K562 (cell line): ENCODE results near the gene SLC8A2. TPM values are rescaled to one million over a fixed set of nuclear protein-coding genes. Genes with fewer than 3 reads are reported as not detected.

ENCODE experiments used
- ATAC-seq: fragments of 200-7000 bp; cut with Tn5 transposase; 3 replicates; pipeline ENCODE4 v1.9.1; 2020; ENCODE audit warnings: moderate library complexity
- BruUV-seq: library from RNA; stranded (reverse); fragments of 400-500 nt; replicated peaks from 2 replicates; lab custom pipeline; 2021; lab: Mats Ljungman, UMichigan
- CTCF ChIA-PET: fragments of 300-600 bp; formaldehyde crosslinking; extraction: SDS; loops from one replicate; lab custom pipeline; 2021; ENCODE audit warnings: low intra/inter-chr PET ratio; lab: Yijun Ruan, JAX
- POLR2A ChIA-PET: fragments of 300-600, 350-650 bp; sonication (Branson Sonifier 250); formaldehyde crosslinking; extraction: SDS; loops from one replicate; lab custom pipeline; 2021; ENCODE audit warnings: antibody characterized with exemption, inconsistent platforms; lab: Yijun Ruan, JAX
- DNase-seq, 4 experiments: peaks; one replicate each; pipeline versions ENCODE4 v3.0.0 to v3.0.0-alpha.2; 2011 to 2018; ENCODE audit warnings: low spot score in 3 of 4, mixed read lengths in 3 of 4; ENCODE audit errors: extremely low read depth in 1 of 4
- FAIRE-seq: peaks from 2 replicates; lab custom pipeline; 2011; peaks lifted over from hg19 to GRCh38; lab: Jason Lieb, UNC
- H2AFZ ChIP-seq: 2 replicates; pipeline ENCODE4 v1.6.0; 2011; ENCODE audit warnings: low read depth, low read length, control low read depth, inconsistent platforms
- H3K27ac ChIP-seq: fragments of 200-600 bp; 3 replicates; pipeline ENCODE4 v1.8.0; 2011; ENCODE audit warnings: low read depth, mild to moderate bottlenecking, control low read depth, inconsistent platforms, low read length, moderate library complexity, mixed read lengths; ENCODE audit errors: extremely low read depth
- H3K27me3 ChIP-seq, 2 experiments: fragments of 300-600 bp in 1 of 2; 2 replicates in 1 of 2; 3 replicates in 1 of 2; pipeline versions ENCODE4 v1.6.0 to v1.8.0; 2011; ENCODE audit warnings: inconsistent platforms in 2 of 2, low read length in 2 of 2, mild to moderate bottlenecking in 1 of 2, mixed read lengths in 1 of 2, moderate library complexity in 1 of 2; ENCODE audit not compliant: control insufficient read depth in 2 of 2, insufficient read depth in 2 of 2
- H3K36me3 ChIP-seq: fragments of 300-600 bp; 3 replicates; pipeline ENCODE4 v1.8.0; 2011; ENCODE audit warnings: mild to moderate bottlenecking, low read length, inconsistent platforms; ENCODE audit not compliant: control insufficient read depth, insufficient read depth
- H3K4me1 ChIP-seq, 2 experiments: fragments of 200-600 bp in 1 of 2; replicated peaks in 1 of 2; 2 replicates in 1 of 2; 3 replicates in 1 of 2; pipeline versions ENCODE4 v1.5.1 to v1.8.0; 2011; ENCODE audit warnings: inconsistent platforms in 2 of 2, low read length in 2 of 2, mild to moderate bottlenecking in 1 of 2, mixed read lengths in 1 of 2, moderate library complexity in 1 of 2; ENCODE audit not compliant: control insufficient read depth in 2 of 2, insufficient read depth in 2 of 2
- H3K4me2 ChIP-seq: 2 replicates; pipeline ENCODE4 v1.6.1; 2011; ENCODE audit warnings: low read length, control low read depth, inconsistent platforms, mixed read lengths; ENCODE audit not compliant: insufficient read depth
- H3K4me3 ChIP-seq: fragments of 200-600 bp; sonication (generic), shearing (Covaris generic); 2 replicates; pipeline ENCODE4 v1.5.1; 2016; ENCODE audit warnings: control low read depth, inconsistent platforms
- H3K79me2 ChIP-seq: fragments of 200-600 bp; 3 replicates; pipeline ENCODE4 v1.8.0; 2011; ENCODE audit warnings: low read length, inconsistent platforms; ENCODE audit not compliant: control insufficient read depth, insufficient read depth
- H3K9ac ChIP-seq, 2 experiments: 2 replicates each; pipeline versions ENCODE4 v1.6.0 to v1.6.1; 2011; ENCODE audit warnings: low read depth in 2 of 2, low read length in 2 of 2, control low read depth in 1 of 2, inconsistent platforms in 1 of 2, mild to moderate bottlenecking in 1 of 2, mixed read lengths in 1 of 2; ENCODE audit not compliant: insufficient read depth in 1 of 2
- H3K9me1 ChIP-seq: one replicate; pipeline ENCODE4 v1.6.0; 2011; ENCODE audit warnings: inconsistent platforms, mild to moderate bottlenecking, low read length, moderate library complexity; ENCODE audit not compliant: control insufficient read depth, insufficient read depth
- H3K9me3 ChIP-seq: replicated peaks from 2 replicates; pipeline ENCODE4 v1.5.1; 2011; ENCODE audit warnings: low read depth, low read length, inconsistent platforms; ENCODE audit not compliant: control insufficient read depth, insufficient read depth
- H4K20me1 ChIP-seq: replicated peaks from 2 replicates; pipeline ENCODE4 v1.6.1; 2011; ENCODE audit warnings: low read length, inconsistent platforms, mixed read lengths; ENCODE audit not compliant: control insufficient read depth, insufficient read depth
- BRF1 ChIP-seq: IDR thresholded peaks from 3 replicates; pipeline ENCODE4 v1.6.1; 2011; ENCODE audit warnings: borderline replicate concordance, mild to moderate bottlenecking; ENCODE audit not compliant: insufficient read length; ENCODE audit errors: extremely low read depth
- CBX1 ChIP-seq: sonication (generic); IDR thresholded peaks from 2 replicates; pipeline ENCODE4 v1.6.1; 2016; ENCODE audit warnings: antibody characterized with exemption, low read depth, mild to moderate bottlenecking
- FOXJ3 ChIP-seq: sonication (generic); formaldehyde crosslinking; IDR thresholded peaks from 2 replicates; pipeline ENCODE4 v1.4.0; 2020; ENCODE audit warnings: mild to moderate bottlenecking, missing genetic modification reagents
- HDAC2 ChIP-seq: fragments of 450-650 bp; IDR thresholded peaks from 2 replicates; pipeline ENCODE4 v1.6.1; 2016; ENCODE audit warnings: mild to moderate bottlenecking
- PRMT5 ChIP-seq: sonication (generic); formaldehyde crosslinking; IDR thresholded peaks from 2 replicates; pipeline ENCODE4 v1.5.0; 2020; ENCODE audit warnings: missing genetic modification reagents
- PYGO2 ChIP-seq: fragments of 450-650 bp; IDR thresholded peaks from 2 replicates; pipeline ENCODE4 v1.6.1; 2016; ENCODE audit warnings: mild to moderate bottlenecking, missing genetic modification characterization, moderate library complexity, missing compliant biosample characterization
- SIRT6 ChIP-seq: IDR thresholded peaks from one replicate; pipeline ENCODE4 v1.6.1; 2012; ENCODE audit warnings: low read depth, mild to moderate bottlenecking, control low read depth, inconsistent platforms, low read length, moderate library complexity
- SMAD1 ChIP-seq: fragments of 150-350 bp; IDR thresholded peaks from 2 replicates; pipeline ENCODE4 v1.6.1; 2014; ENCODE audit warnings: low read length, low read depth; ENCODE audit not compliant: partially characterized antibody
- ZBTB7A ChIP-seq: IDR thresholded peaks from 2 replicates; pipeline ENCODE4 v1.6.1; 2011; ENCODE audit warnings: low read depth, mild to moderate bottlenecking, low read length, moderate library complexity, borderline replicate concordance; ENCODE audit not compliant: control insufficient read depth
- ZKSCAN8 ChIP-seq: fragments of 200-800 bp; sonication (Bioruptor generic); IDR thresholded peaks from 2 replicates; pipeline ENCODE4 v1.6.1; 2016; ENCODE audit warnings: missing genetic modification characterization, missing compliant biosample characterization
- ZNF174 ChIP-seq: fragments of 250-450 bp; sonication (Bioruptor Pico); IDR thresholded peaks from 2 replicates; pipeline ENCODE4 v1.4.0; 2020; ENCODE audit warnings: mild to moderate bottlenecking
- ZNF280B ChIP-seq: fragments of 250-450 bp; sonication (Bioruptor Pico); IDR thresholded peaks from 2 replicates; pipeline ENCODE4 v1.5.1; 2021; ENCODE audit warnings: mild to moderate bottlenecking
- ZNF407 ChIP-seq: fragments of 450-650 bp; IDR thresholded peaks from 2 replicates; pipeline ENCODE4 v1.6.1; 2016; ENCODE audit warnings: low read depth
- WGBS: fragments of 100-300 bp; shearing (Covaris generic); methylation state at CpG from one replicate; pipeline ENCODE4 v1.1.6; 2016; ENCODE audit warnings: low coverage, mixed read lengths; ENCODE audit not compliant: insufficient coverage; ENCODE audit errors: missing lambda C conversion rate; 5-methylcytosine and 5-hydroxymethylcytosine counted together
- in situ Hi-C: fragments of 300-500 bp; cut with MboI; formaldehyde crosslinking; loops from 4 replicates; pipeline ENCODE4 v1.15.0; 2018; ENCODE audit warnings: inconsistent platforms, mixed read lengths
- intact Hi-C: fragments of 100-400 bp; cut with micrococcal nuclease; formaldehyde crosslinking; loops from 2 replicates; pipeline ENCODE4 v1.14.2; 2022
- polyA plus RNA-seq, 8 experiments: library from polyadenylated mRNA; depleted of rRNA in 4 of 8; stranded (reverse) in 5 of 8; unstranded in 3 of 8; fragments of >200 nt; fragmentation: Nextera tagmentation in 2 of 8; fragmentation: Illumina TruSeq in 1 of 8; extraction: Ambion mirVana in 2 of 8; extraction: Trizol in 1 of 8; gene quantifications; 2 replicates each; pipeline versions ENCODE4 v1.2.1 to v1.2.3, GENCODE V29; 2011 to 2014; ENCODE audit warnings: inconsistent platforms in 1 of 8, missing spikeins in 1 of 8
- total RNA-seq, 7 experiments: library from RNA; depleted of rRNA in 6 of 7; stranded (reverse); fragments of >200 nt in 6 of 7; fragmentation: Illumina TruSeq in 2 of 7; extraction: Trizol in 2 of 7; gene quantifications; 2 replicates each; pipeline versions ENCODE4 v1.2.1 to v1.2.3, GENCODE V29; 2011 to 2021; ENCODE audit warnings: low replicate concordance in 1 of 7

SLC8A2 gene
- total and polyA plus RNA-seq, 9 of the 15 experiments (the other 6 are each of a cell fraction or from before 2014, with no cell fraction given): 0.07 to 0.66 (median 0.24) TPM; not detected in 3

- CTCF ChIA-PET: no interaction called here
- ATAC-seq: no peak; the same call in 2 of the 3 replicates
- TF ChIP-seq FOXJ3 (CRISPR knock-in tag): no peak
- no peak for TF ChIP-seq ZNF280B (CRISPR knock-in tag)
- no peak for TF ChIP-seq PRMT5 (CRISPR knock-in tag)
- no peak for TF ChIP-seq ZNF174
- TF ChIP-seq BRF1: no peak
- TF ChIP-seq ZNF407: no peak
- no peak for TF ChIP-seq CBX1
- TF ChIP-seq SIRT6: no peak
- no peak for TF ChIP-seq PYGO2
- no peak for TF ChIP-seq HDAC2
- TF ChIP-seq ZKSCAN8 (CRISPR knock-in tag): no peak
- TF ChIP-seq SMAD1: no peak
- no peak for TF ChIP-seq ZBTB7A
Observed at GRCh38 chr19:47417107-47417745, 54.5 kb downstream of the SLC8A2 start.

More at GRCh38 chr19:47417107-47417745, 54.5 kb downstream of the SLC8A2 start:
- Histone ChIP-seq H3K27me3 (peaks cover 43 to 70% of the 10 kb centered on the region in 2 experiments), H3K36me3 (no peaks in the 10 kb centered on the region), H3K4me2 (0 out of 2 replicates have a peak overlapping the region, but pooled peaks have one; percentile 23), H3K79me2 (no peaks in the 10 kb centered on the region), H3K4me1 (peaks cover 4 to 47% of the 10 kb centered on the region in 2 experiments; a peak in 4 of 5 replicates), H3K9me1 (no peaks in the 10 kb centered on the region), H2AFZ (no peak overlapping the region), H3K9ac (no peak overlapping the region), H3K4me3 (no peak overlapping the region), H3K27ac (no peak overlapping the region), H3K9me3 (no peaks in the 10 kb centered on the region), H4K20me1 (0 out of 2 replicates have a peak, but pooled peaks cover 8% of the 10 kb centered on the region)
- POLR2A ChIA-PET: no interaction called here
- FAIRE-seq (peak; percentile 52), DNase-seq (no peak)
- WGBS: 9% methylated on average over 16 of the region's 18 CpGs
- in situ Hi-C loops (loop anchor here (10.0 kb wide), 1 partner anchor 262 kb away; no protein-coding TSS in a partner anchor), intact Hi-C loops (no loop called here)
- no TSS peak for BruUV-seq
